WERI-Rb-1 (cell line): Measurements from ENCODE around the gene LSM4.

Experiments used
- DNase-seq: peaks from one replicate; pipeline ENCODE4 v3.0.0-alpha.2; 2020
- H3K27ac ChIP-seq: fragments of 250-450 bp; sonication (Bioruptor Pico); 2 replicates; pipeline ENCODE4 v1.5.1; 2020; ENCODE audit warnings: mild to moderate bottlenecking, moderate library complexity
- H3K27me3 ChIP-seq: fragments of 250-450 bp; sonication (Bioruptor Pico); 2 replicates; pipeline ENCODE4 v1.5.1; 2021; ENCODE audit warnings: mild to moderate bottlenecking, low read depth, moderate library complexity; ENCODE audit not compliant: insufficient read depth, severe bottlenecking
- H3K36me3 ChIP-seq: fragments of 250-450 bp; sonication (Bioruptor Pico); 2 replicates; pipeline ENCODE4 v1.5.1; 2020; ENCODE audit warnings: mild to moderate bottlenecking, moderate library complexity
- H3K4me3 ChIP-seq: 2 replicates; pipeline ENCODE4 v1.5.1; 2011; ENCODE audit warnings: low read depth, mild to moderate bottlenecking, control low read depth, low read length
- H3K9me3 ChIP-seq: fragments of 250-450 bp; sonication (Bioruptor Pico); 2 replicates; pipeline ENCODE4 v1.5.1; 2021; ENCODE audit warnings: mild to moderate bottlenecking, moderate library complexity; ENCODE audit not compliant: severe bottlenecking
- CTCF ChIP-seq: IDR thresholded peaks from 2 replicates; pipeline ENCODE4 v1.5.1; 2011; ENCODE audit warnings: low read depth, mild to moderate bottlenecking, control low read depth, inconsistent platforms, low read length

Gene LSM4

GRCh38 chr19:18274219-18274780 lies 48.6 kb downstream of the LSM4 start, which contains the start of gene IQCN:
Gene IQCN, minus strand, starts transcription at chr19:18274452. Its CDS starts 4,974 bp downstream, at chr19:18269478.
- H3K36me3 ChIP-seq, result peaks cover 54% of the 10 kb centered on the region
- H3K9me3 ChIP-seq, result no peaks in the 10 kb centered on the region
- no peak within 1 kb of the TSS for H3K4me3 ChIP-seq
- no peak for DNase-seq
- peak within 1 kb of the TSS; percentile 14; the same call in 1 of the 2 replicates for H3K27ac ChIP-seq
- no peak for TF ChIP-seq CTCF
- H3K27me3 ChIP-seq, result no peaks in the 10 kb centered on the region

GRCh38 chr19:18273561-18274218 lies 49.2 kb downstream of the LSM4 start:
- Histone ChIP-seq H3K27me3 (no peaks in the 10 kb centered on the region), H3K4me3 (no peak overlapping the region), H3K9me3 (no peaks in the 10 kb centered on the region), H3K27ac (no peak overlapping the region), H3K36me3 (peaks cover 48% of the 10 kb centered on the region)
- DNase-seq, result no peak
- TF ChIP-seq CTCF, result no peak

GRCh38 chr19:18271433-18271841 lies 51.4 kb downstream of the LSM4 start:
- no peak overlapping the region for H3K27ac ChIP-seq
- no peaks in the 10 kb centered on the region for H3K27me3 ChIP-seq
- TF ChIP-seq CTCF, result no peak
- peaks cover 42% of the 10 kb centered on the region for H3K36me3 ChIP-seq
- no peak overlapping the region for H3K4me3 ChIP-seq
- DNase-seq, result no peak
- H3K9me3 ChIP-seq, result no peaks in the 10 kb centered on the region

- Histone ChIP-seq H3K4me3 (no peak overlapping the region), H3K27ac (no peak overlapping the region), H3K27me3 (no peaks in the 10 kb centered on the region), H3K36me3 (peaks cover 42% of the 10 kb centered on the region), H3K9me3 (no peaks in the 10 kb centered on the region)
- no peak for DNase-seq
- no peak for TF ChIP-seq CTCF
These were observed 52.5 kb downstream of the LSM4 start for GRCh38 chr19:18270326-18270725.

GRCh38 chr19:18269070-18269723 lies 53.7 kb downstream of the LSM4 start:
- no peak overlapping the region for H3K27ac ChIP-seq
- TF ChIP-seq CTCF, result no peak
- no peaks in the 10 kb centered on the region for H3K27me3 ChIP-seq
- DNase-seq, result no peak
- H3K36me3 ChIP-seq, result peaks cover 39% of the 10 kb centered on the region
- no peaks in the 10 kb centered on the region for H3K9me3 ChIP-seq
- H3K4me3 ChIP-seq, result no peak overlapping the region
